Activated T-helper 1 cell treated with Interleukin-2 at 50 U/mL for 16 hours (primary cell): ENCODE measurements around the gene HNRNPC.
"Not testable (repeated sequence)": the region's sequence is repeated elsewhere in the genome, so short reads cannot be mapped to it uniquely, and the experiment has no call there.

Experiments
- DNase-seq: peaks from one replicate; pipeline ENCODE4 v3.0.0-alpha.2; 2020; ENCODE audit warnings: low read depth

Gene HNRNPC

GRCh38 chr14:21268617-21269251, 508 bp downstream of the HNRNPC start:
- no peak for DNase-seq

- no peak for DNase-seq
These were observed 1.2 kb downstream of the HNRNPC start for GRCh38 chr14:21267886-21268616.

DNA sequence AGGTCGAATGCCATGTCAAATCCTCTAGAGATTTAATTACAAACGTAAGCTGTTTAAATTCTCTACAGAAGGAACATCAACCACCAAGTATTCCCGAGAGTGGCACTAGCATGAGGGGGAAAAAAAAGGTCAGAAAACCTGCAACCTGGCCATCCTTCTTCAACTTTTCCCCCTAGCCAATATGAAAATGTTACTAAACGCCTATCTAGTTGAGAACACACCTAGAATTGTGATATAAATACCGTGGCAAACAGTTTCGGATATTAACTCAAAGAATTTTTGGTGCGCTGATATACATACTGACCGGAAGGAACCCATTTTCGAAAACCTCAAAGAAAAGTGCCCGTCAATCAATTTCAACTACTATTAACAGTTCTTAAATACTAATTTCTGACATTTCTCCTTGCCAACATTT, 1.8 kb downstream of the HNRNPC start:
- DNase-seq, result no peak

- no peak for DNase-seq
These were observed 5.0 kb downstream of the HNRNPC start for GRCh38 chr14:21264025-21264801.

DNA sequence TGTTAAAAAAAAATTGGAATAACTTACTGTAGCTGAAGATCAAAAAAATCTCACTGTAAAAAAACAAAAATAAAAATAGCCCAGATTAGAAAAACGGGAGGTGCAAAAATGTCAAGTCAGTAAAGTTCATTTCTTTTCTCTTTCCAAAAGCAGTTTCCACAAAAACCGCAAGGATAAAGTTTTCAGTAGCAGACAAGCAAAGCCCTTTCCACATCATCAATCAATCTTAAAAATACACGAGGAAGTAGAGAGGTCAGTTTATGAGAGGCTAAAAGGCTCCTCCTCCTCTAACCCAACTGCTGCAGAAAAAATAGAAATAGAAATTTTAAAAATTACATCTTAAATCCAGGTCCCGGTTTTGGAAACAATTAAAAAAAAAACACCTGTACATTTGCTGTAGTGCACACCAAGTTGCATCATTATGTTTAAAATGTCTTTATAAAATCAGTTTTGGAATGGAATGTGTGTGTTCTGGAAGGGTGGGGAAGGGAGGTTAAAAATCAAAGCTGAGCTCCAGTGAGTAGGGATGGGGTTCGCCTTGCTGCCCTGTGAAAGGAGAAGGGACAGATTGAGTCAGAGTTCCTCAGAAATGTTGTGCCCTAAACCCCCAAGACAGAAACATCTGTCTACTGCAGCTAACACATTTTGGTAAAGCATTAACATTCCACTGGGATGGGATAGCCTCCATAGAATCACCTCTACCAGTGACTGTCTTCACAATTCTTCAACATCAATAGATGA, 5.8 kb downstream of the HNRNPC start:
- no peak for DNase-seq

GRCh38 chr14:21262410-21262809, 6.8 kb downstream of the HNRNPC start:
- no peak for DNase-seq

DNA sequence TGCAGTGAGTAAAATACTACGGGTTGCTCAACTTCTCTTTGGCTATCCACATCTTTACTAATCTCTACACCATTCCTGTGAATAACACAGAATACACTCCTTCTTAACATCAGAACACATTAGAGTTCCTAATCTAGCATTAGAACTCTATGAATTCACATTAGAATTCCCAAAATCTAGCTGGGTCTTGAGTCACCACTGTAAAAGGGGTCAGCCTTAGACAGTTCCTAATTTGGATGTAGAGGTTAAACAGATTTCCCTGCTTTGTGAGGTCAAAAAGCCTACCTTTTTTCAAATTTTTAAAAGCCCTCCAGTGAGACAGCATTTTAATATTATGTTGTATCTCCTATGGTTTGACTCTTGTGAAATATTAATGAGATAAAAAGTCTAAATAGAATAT, 7.4 kb downstream of the HNRNPC start:
- DNase-seq, result no peak

GRCh38 chr14:21258889-21259787, 10.1 kb downstream of the HNRNPC start:
- DNase-seq, result no peak

DNA sequence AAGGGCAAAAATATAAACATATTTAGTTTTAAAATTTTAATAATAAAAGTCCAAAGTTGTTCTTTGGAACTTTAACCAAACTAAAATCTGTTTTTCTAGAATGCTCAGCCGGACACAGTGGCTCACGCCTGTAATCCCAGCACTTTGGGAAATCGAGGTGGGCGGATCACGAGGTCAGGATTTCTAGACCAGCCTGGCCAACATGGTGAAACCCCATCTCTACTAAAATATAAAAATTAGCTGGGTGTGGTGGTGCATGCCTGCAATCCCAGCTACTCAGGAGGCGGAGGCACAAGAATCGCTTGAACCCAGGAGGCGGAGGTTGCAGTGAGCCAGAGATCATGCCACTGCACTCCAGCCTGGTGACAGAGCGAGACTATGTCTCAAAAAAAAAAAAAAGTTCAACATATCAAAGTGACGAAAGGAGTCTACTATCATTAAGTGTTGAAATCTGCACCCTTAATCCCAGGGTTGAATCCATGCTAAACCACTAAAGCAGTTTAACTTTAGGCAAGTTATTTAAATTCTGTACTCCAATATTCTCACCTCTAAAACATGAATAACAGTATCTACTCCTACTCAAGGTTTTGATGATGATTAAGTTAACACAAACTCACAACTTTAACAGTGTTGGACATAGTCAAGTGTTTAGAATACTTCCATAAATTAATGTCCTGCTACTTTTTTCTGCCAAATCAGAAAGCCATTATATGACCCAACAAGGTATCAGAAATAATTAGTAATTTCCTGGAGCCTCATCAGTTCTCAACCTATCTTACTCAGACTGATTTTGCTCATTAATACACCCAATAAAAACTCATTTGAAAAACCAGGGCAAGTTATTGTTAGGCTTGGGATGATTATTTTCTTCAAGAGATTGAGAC, 11.0 kb downstream of the HNRNPC start:
- no peak for DNase-seq

DNA sequence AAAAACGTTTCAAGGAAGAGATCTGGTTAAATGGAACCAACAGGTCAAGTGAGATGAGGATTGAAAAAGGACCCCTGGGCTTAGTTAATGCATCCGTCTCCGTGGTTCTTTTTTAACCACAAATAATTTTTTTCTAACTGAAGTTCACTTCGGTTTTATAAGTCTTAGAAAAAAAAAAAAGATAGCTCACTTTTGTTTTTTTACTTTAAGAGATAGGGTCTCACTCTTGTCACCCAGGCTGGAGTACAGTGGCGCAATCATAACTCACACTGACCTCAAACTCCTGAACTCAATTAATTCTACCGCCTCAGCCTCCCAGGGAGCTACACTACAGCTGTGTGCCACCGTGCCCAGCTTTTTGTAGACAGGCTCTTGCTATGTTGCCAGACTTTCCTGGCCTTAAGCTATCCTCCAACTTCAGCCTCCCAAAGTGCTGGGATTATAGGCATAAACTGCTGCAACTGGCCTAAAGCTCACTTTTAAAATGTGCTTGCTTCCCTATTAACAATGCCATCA, 11.8 kb downstream of the HNRNPC start:
- DNase-seq, result no peak

- no peak for DNase-seq
These were observed 12.5 kb downstream of the HNRNPC start for GRCh38 chr14:21256539-21257393.

- DNase-seq, result not testable (repeated sequence)
These were observed 13.2 kb downstream of the HNRNPC start for GRCh38 chr14:21256102-21256447.

DNA sequence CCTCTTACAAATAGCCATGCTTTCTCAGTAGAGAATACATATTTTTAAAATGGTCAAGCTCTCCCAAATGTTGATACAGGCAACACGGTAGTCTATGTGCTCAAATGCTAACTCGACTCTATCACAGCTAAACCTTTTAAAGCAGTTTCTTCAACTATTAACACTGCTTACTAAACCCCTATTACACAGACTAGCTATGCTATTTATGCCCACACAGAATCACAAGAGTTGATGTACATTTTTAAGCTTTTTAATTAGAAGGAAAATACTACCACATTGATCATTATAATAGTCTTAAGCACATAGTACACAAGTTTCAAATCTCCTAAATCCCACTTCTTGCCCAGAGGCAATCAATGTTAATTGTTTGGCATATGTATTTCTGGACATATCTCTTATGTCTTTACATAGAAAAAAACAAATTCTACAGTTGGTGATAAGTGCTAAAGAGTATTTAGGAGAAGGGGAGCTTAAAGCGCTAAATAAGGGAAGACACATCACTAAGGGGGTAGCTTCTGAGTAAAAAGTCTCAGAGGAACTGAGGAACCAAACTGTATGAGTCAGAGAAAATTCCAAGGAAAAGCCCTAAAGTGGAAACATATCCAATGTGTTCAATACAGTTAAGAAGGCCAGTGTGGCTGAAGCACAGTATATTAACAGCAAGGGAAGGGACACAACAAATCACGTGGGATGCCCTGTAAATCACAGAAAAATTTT, 13.7 kb downstream of the HNRNPC start:
- DNase-seq, result no peak

- DNase-seq, result no peak
These were observed 17.1 kb downstream of the HNRNPC start for GRCh38 chr14:21252149-21252548.

DNA sequence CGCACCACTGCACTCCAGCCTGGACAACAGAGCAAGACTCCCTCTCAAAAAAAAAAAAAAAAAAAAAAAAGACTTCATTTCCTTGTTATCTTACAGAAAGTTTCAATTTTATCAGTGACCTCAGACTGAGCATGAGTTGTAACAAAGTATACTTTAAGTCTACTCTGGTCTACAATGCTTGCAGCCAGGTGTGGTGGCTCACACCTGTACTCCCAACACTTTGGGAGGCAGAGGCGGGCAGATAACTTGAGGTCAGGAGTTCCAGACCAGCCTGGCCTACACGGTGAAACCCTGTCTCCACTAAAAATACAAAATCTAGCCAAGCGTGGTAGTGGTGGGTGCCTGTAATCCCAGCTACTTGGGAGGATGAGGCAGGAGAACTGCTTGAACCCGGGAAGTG, 18.0 kb downstream of the HNRNPC start:
- no peak for DNase-seq

DNA sequence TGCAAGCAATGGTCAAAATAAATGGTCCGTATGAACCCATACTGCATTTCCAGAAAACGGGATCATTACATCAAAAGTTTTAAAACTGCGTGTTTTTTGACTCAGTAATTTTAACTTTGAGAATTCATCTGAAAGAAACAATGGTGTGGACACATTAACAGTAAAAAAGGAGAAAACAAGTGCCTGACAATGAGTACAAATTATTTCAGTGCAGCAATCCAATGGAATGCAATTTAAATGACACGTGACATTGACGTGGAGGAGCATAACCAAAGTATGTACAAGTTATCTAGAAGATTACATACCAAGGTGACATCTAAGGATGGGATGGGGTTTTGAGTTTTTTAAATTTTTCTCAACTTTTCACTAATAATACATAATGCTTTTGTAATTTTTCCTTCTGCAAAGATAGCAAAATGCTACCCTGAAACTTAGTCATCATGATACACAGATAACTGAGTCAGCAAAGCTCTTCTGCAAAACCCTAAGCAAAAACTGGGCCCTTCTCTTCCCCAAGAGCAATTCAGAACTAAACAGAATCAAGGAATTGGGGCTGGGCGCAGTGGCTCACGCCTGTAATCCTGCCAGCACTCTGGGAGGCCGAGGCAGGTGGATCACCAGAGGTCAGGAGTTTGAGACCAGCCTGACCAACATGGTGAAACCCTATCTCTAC, 20.4 kb downstream of the HNRNPC start:
- DNase-seq, result no peak

DNA sequence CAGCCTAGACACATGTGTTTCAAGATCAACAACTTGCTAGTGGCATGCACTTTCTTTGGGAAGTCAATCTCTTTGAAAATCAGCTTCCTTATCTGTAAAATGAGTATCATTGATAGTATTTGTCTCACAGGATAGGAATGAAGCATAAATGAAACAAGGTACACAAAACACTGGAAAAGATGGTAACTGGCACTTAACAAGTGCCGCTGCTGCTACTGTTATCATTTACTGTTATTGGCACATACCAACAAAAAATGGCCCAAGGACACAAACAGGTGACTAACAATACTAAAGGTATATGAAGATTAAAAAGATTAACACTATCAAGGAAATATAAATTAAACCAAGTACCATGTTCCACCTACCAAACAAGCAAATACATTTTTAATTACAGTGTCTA, 20.9 kb downstream of the HNRNPC start:
- no peak for DNase-seq

DNA sequence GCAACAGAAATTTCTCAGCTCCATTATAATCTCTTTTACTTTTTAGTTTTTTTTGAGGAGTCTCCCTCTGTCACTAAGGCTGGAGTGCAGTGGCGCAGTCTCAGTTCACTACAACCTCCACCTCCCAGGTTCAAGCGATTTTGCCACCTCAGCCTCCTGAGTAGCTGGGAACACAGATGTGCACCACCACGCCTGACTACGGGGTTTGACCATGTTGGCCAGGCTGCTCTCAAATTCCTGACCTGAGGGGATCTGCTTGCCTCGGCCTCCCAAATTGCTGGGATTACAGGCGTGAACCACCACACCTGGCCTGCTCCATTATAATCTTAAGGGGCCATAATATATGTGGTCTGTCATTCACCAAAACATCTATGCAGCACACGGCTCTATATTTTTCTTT, 23.4 kb downstream of the HNRNPC start:
- no peak for DNase-seq
